Measurements from ENCODE around the gene IGSF9.

Gene IGSF9

GRCh38 chr1:159935719-159936272, 9.6 kb downstream of the IGSF9 start:
- Histone ChIP-seq H3K36me3 (replicated peaks; ENCODE audit: insufficient read depth, low read length) (no peaks in the 10 kb centered on the region), H3K27me3 (replicated peaks; ENCODE audit: insufficient read depth, low read length) (no peaks in the 10 kb centered on the region; the same call in 1 of the 2 replicates), H3K79me2 (ENCODE audit: low read length) (no peaks in the 10 kb centered on the region), H3F3A (ENCODE audit: insufficient read depth, low read length) (no peaks in the 10 kb centered on the region), H3K9ac (ENCODE audit: low read length) (no peak overlapping the region), H3K4me2 (ENCODE audit: low read depth, low read length) (peak overlapping the region; percentile 26; the same call in 1 of the 2 replicates), H3K4me1 (ENCODE audit: low read length) (peaks cover 27% of the 10 kb centered on the region; the same call in 1 of the 2 replicates), H4K20me1 (ENCODE audit: insufficient read depth, low read length) (no peaks in the 10 kb centered on the region), H2AFZ (ENCODE audit: low read length) (no peak overlapping the region), H3K9me2 (replicated peaks; ENCODE audit: insufficient read depth, low read length) (no peaks in the 10 kb centered on the region), H3K4me3 (ENCODE audit: low read length) (no peak overlapping the region), H3K27ac (ENCODE audit: low read length) (no peak overlapping the region), H3K9me3 (replicated peaks; ENCODE audit: insufficient read depth, low read length) (no peaks in the 10 kb centered on the region)
- no peak for TF ChIP-seq EZH2phosphoT487 (IDR thresholded peaks at IDR 0.05; ENCODE audit: low read length)
- TF ChIP-seq, protein P1, sequence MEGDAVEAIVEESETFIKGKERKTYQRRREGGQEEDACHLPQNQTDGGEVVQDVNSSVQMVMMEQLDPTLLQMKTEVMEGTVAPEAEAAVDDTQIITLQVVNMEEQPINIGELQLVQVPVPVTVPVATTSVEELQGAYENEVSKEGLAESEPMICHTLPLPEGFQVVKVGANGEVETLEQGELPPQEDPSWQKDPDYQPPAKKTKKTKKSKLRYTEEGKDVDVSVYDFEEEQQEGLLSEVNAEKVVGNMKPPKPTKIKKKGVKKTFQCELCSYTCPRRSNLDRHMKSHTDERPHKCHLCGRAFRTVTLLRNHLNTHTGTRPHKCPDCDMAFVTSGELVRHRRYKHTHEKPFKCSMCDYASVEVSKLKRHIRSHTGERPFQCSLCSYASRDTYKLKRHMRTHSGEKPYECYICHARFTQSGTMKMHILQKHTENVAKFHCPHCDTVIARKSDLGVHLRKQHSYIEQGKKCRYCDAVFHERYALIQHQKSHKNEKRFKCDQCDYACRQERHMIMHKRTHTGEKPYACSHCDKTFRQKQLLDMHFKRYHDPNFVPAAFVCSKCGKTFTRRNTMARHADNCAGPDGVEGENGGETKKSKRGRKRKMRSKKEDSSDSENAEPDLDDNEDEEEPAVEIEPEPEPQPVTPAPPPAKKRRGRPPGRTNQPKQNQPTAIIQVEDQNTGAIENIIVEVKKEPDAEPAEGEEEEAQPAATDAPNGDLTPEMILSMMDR (IDR thresholded peaks at IDR 0.05; ENCODE audit: low read length): no peak
- TF ChIP-seq EZH2 (optimal IDR thresholded peaks at IDR 0.05; ENCODE audit: low read depth, low read length): no peak
- no peak for DNase-seq

DNA sequence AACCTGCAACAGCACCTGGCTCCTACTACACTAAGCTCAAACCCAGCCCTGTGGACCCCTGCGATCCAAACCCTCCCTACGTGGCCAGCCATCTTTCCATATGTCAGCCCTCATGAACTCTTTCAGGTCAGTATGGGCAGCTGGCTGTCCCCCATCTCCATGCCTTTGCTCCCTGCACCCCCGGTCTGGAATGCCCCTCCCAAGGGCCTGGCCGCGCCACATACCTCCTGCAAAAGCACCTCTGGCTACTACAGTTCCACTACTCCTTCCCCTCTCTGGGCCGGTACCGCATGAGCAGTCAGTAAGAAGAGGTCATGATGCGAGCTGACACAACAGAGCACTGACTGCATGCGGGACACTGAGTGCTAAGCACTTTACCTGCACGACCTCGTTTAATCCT, 10.1 kb downstream of the IGSF9 start:
- Histone ChIP-seq H2AFZ (ENCODE audit: low read length) (no peak overlapping the region), H3K36me3 (replicated peaks; ENCODE audit: insufficient read depth, low read length) (no peaks in the 10 kb centered on the region), H4K20me1 (ENCODE audit: insufficient read depth, low read length) (no peaks in the 10 kb centered on the region), H3K9ac (ENCODE audit: low read length) (no peak overlapping the region), H3K4me2 (ENCODE audit: low read depth, low read length) (no peak overlapping the region), H3K4me1 (ENCODE audit: low read length) (peaks cover 27% of the 10 kb centered on the region; the same call in 1 of the 2 replicates), H3K79me2 (ENCODE audit: low read length) (no peaks in the 10 kb centered on the region), H3K9me3 (replicated peaks; ENCODE audit: insufficient read depth, low read length) (no peaks in the 10 kb centered on the region), H3F3A (ENCODE audit: insufficient read depth, low read length) (no peaks in the 10 kb centered on the region), H3K27me3 (replicated peaks; ENCODE audit: insufficient read depth, low read length) (no peaks in the 10 kb centered on the region; the same call in 1 of the 2 replicates), H3K9me2 (replicated peaks; ENCODE audit: insufficient read depth, low read length) (no peaks in the 10 kb centered on the region), H3K4me3 (ENCODE audit: low read length) (no peak overlapping the region), H3K27ac (ENCODE audit: low read length) (no peak overlapping the region)
- no peak for DNase-seq
- no peak for TF ChIP-seq EZH2 (optimal IDR thresholded peaks at IDR 0.05; ENCODE audit: low read depth, low read length)
- TF ChIP-seq, protein P1 (IDR thresholded peaks at IDR 0.05; ENCODE audit: low read length): no peak

GRCh38 chr1:159934136-159935039, 11.0 kb downstream of the IGSF9 start:
- H3K4me2 ChIP-seq (ENCODE audit: low read depth, low read length): no peak overlapping the region
- no peaks in the 10 kb centered on the region for H3F3A ChIP-seq (ENCODE audit: insufficient read depth, low read length)
- no peak for DNase-seq
- H3K9me3 ChIP-seq (replicated peaks; ENCODE audit: insufficient read depth, low read length): no peaks in the 10 kb centered on the region
- H3K9me2 ChIP-seq (replicated peaks; ENCODE audit: insufficient read depth, low read length): no peaks in the 10 kb centered on the region
- H3K36me3 ChIP-seq (replicated peaks; ENCODE audit: insufficient read depth, low read length): no peaks in the 10 kb centered on the region
- H2AFZ ChIP-seq (ENCODE audit: low read length): no peak overlapping the region
- H3K4me3 ChIP-seq (ENCODE audit: low read length): no peak overlapping the region
- H3K9ac ChIP-seq (ENCODE audit: low read length): no peak overlapping the region
- no peak overlapping the region for H3K27ac ChIP-seq (ENCODE audit: low read length)
- TF ChIP-seq EZH2 (optimal IDR thresholded peaks at IDR 0.05; ENCODE audit: low read depth, low read length) (no peak), EZH2phosphoT487 (IDR thresholded peaks at IDR 0.05; ENCODE audit: low read length) (no peak)
- TF ChIP-seq, protein P1 (IDR thresholded peaks at IDR 0.05; ENCODE audit: low read length): no peak
- no peaks in the 10 kb centered on the region; the same call in 1 of the 2 replicates for H3K27me3 ChIP-seq (replicated peaks; ENCODE audit: insufficient read depth, low read length)
- no peaks in the 10 kb centered on the region for H3K79me2 ChIP-seq (ENCODE audit: low read length)
- no peaks in the 10 kb centered on the region for H4K20me1 ChIP-seq (ENCODE audit: insufficient read depth, low read length)
- H3K4me1 ChIP-seq (ENCODE audit: low read length): peaks cover 27% of the 10 kb centered on the region; the same call in 1 of the 2 replicates

Data from MM.1S (cell line).